Neural cell (in vitro differentiated cells): ENCODE results near the gene HNRNPF. TPM values are rescaled to one million over a fixed set of nuclear protein-coding genes. Genes with fewer than 3 reads are reported as not detected.

Source experiments
- H2AFZ ChIP-seq: fragments of 200-600, 300-800 bp; sonication (generic), shearing (Covaris generic); 2 replicates; pipeline ENCODE4 v1.6.0; 2014; ENCODE audit warnings: low read depth, mild to moderate bottlenecking, antibody characterized with exemption, low read length, moderate library complexity
- H3F3A ChIP-seq: fragments of 200-600 bp; shearing (Covaris generic); 2 replicates; pipeline ENCODE4 v1.6.1; 2016; ENCODE audit warnings: mild to moderate bottlenecking, moderate library complexity, mixed read lengths, antibody characterized with exemption, low read length; ENCODE audit not compliant: insufficient read depth, poor library complexity, severe bottlenecking
- H3K27ac ChIP-seq: fragments of 200-600, 300-800 bp; sonication (generic), shearing (Covaris generic); 2 replicates; pipeline ENCODE4 v1.5.1; 2014; ENCODE audit warnings: mild to moderate bottlenecking, low read length, moderate library complexity
- H3K27me3 ChIP-seq: fragments of 300-800, 200-600 bp; sonication (generic), shearing (Covaris generic); 2 replicates; pipeline ENCODE4 v1.6.0; 2014; ENCODE audit warnings: mild to moderate bottlenecking, low read depth, low read length, moderate library complexity; ENCODE audit not compliant: insufficient read depth
- H3K36me3 ChIP-seq: fragments of 300-800, 200-600 bp; sonication (generic), shearing (Covaris generic); 2 replicates; pipeline ENCODE4 v1.5.1; 2014; ENCODE audit warnings: mild to moderate bottlenecking, antibody characterized with exemption, low read length, moderate library complexity; ENCODE audit not compliant: insufficient read depth
- H3K4me2 ChIP-seq: fragments of 300-800, 200-600 bp; sonication (generic), shearing (Covaris generic); 2 replicates; pipeline ENCODE4 v1.6.0; 2014; ENCODE audit warnings: mild to moderate bottlenecking, low read length
- H3K4me3 ChIP-seq: fragments of 300-800, 200-600 bp; sonication (generic), shearing (Covaris generic); 2 replicates; pipeline ENCODE4 v1.5.1; 2014; ENCODE audit warnings: mild to moderate bottlenecking, low read length, moderate library complexity
- H3K79me2 ChIP-seq: fragments of 200-600 bp; shearing (Covaris generic); replicated peaks from 2 replicates; pipeline ENCODE4 v1.6.0; 2014; ENCODE audit warnings: mild to moderate bottlenecking, low read length, moderate library complexity; ENCODE audit not compliant: insufficient read depth
- H3K9ac ChIP-seq: fragments of 300-800, 200-600 bp; sonication (generic), shearing (Covaris generic); 2 replicates; pipeline ENCODE4 v1.6.1; 2016; ENCODE audit warnings: mild to moderate bottlenecking, low read length, mixed read lengths
- H3K9me2 ChIP-seq: fragments of 200-600 bp; shearing (Covaris generic); 2 replicates; pipeline ENCODE4 v1.6.1; 2016; ENCODE audit warnings: mild to moderate bottlenecking, low read length, mixed read lengths; ENCODE audit not compliant: insufficient read depth
- H3K9me3 ChIP-seq: fragments of 200-600, 300-800 bp; sonication (generic), shearing (Covaris generic); 2 replicates; pipeline ENCODE4 v1.6.1; 2016; ENCODE audit warnings: mild to moderate bottlenecking, mixed run types, low read length, moderate library complexity, mixed read lengths
- H4K20me1 ChIP-seq: fragments of 200-600 bp; shearing (Covaris generic); 2 replicates; pipeline ENCODE4 v1.6.1; 2016; ENCODE audit warnings: mild to moderate bottlenecking, mixed run types; ENCODE audit not compliant: insufficient read depth
- CTCF ChIP-seq: fragments of 450-650 bp; IDR thresholded peaks from 2 replicates; pipeline ENCODE4 v1.5.1; 2014; ENCODE audit warnings: antibody characterized with exemption, mild to moderate bottlenecking, moderate library complexity; ENCODE audit not compliant: poor library complexity, severe bottlenecking
- EP300 ChIP-seq: fragments of 450-650 bp; conservative IDR thresholded peaks from 2 replicates; pipeline ENCODE4 v1.6.1; 2014; ENCODE audit warnings: antibody characterized with exemption, mild to moderate bottlenecking, moderate library complexity; ENCODE audit not compliant: poor library complexity, severe bottlenecking
- EZH2 ChIP-seq: fragments of 200-600, 300-800 bp; shearing (Covaris generic), sonication (generic); IDR thresholded peaks from 2 replicates; pipeline ENCODE4 v1.6.1; 2014; ENCODE audit warnings: antibody characterized with exemption, low read length, borderline replicate concordance, mild to moderate bottlenecking; ENCODE audit not compliant: insufficient read depth, poor library complexity, severe bottlenecking
- MXI1 ChIP-seq: fragments of 450-650 bp; conservative IDR thresholded peaks from 2 replicates; pipeline ENCODE4 v1.6.1; 2014; ENCODE audit warnings: antibody characterized with exemption, mild to moderate bottlenecking; ENCODE audit not compliant: poor library complexity, severe bottlenecking
- POLR2AphosphoS5 ChIP-seq: IDR thresholded peaks from 2 replicates; pipeline ENCODE4 v1.6.1; 2012
- RAD21 ChIP-seq: fragments of 450-650 bp; conservative IDR thresholded peaks from 2 replicates; pipeline ENCODE4 v1.6.1; 2014; ENCODE audit warnings: antibody characterized with exemption, mild to moderate bottlenecking, moderate library complexity
- REST ChIP-seq: IDR thresholded peaks from 2 replicates; pipeline ENCODE4 v1.6.1; 2012; ENCODE audit warnings: borderline replicate concordance
- SMC3 ChIP-seq: fragments of 450-650 bp; conservative IDR thresholded peaks from 2 replicates; pipeline ENCODE4 v1.6.1; 2014; ENCODE audit warnings: antibody characterized with exemption, mild to moderate bottlenecking, moderate library complexity; ENCODE audit not compliant: poor library complexity
- TAF1 ChIP-seq: IDR thresholded peaks from 2 replicates; pipeline ENCODE4 v1.6.1; 2012; ENCODE audit warnings: low read depth
- polyA plus RNA-seq: library from polyadenylated mRNA; depleted of rRNA; stranded (reverse); fragments of >200 nt; gene quantifications from 2 replicates; pipeline ENCODE4 v1.2.3, GENCODE V29; 2014

HNRNPF gene
- polyA plus RNA-seq, 1 donor from 2014 or later = 65.0 TPM

GRCh38 chr10:43453266-43453831 lies 44.4 kb upstream of the HNRNPF start:
- no peak overlapping the region for H3K9ac ChIP-seq
- H3K27me3 ChIP-seq = no peaks in the 10 kb centered on the region
- H3K9me2 ChIP-seq = no peaks in the 10 kb centered on the region
- no peaks in the 10 kb centered on the region for H3K9me3 ChIP-seq
- H3K4me2 ChIP-seq = no peak overlapping the region
- H3K36me3 ChIP-seq = no peaks in the 10 kb centered on the region
- H3K27ac ChIP-seq = no peak overlapping the region
- no peaks in the 10 kb centered on the region for H4K20me1 ChIP-seq
- no peaks in the 10 kb centered on the region for H3F3A ChIP-seq
- no peak overlapping the region for H2AFZ ChIP-seq
- TF ChIP-seq TAF1 (no peak), POLR2AphosphoS5 (no peak), SMC3 (no peak), EP300 (no peak), RAD21 (no peak), REST (no peak), MXI1 (no peak), CTCF (no peak), EZH2 (no peak)
- H3K4me3 ChIP-seq = no peak overlapping the region
- H3K79me2 ChIP-seq = no peaks in the 10 kb centered on the region

- no peak overlapping the region for H3K27ac ChIP-seq
Measured at GRCh38 chr10:43452356-43452914, 43.4 kb upstream of the HNRNPF start.

More at GRCh38 chr10:43452356-43452914, 43.4 kb upstream of the HNRNPF start:
- Histone ChIP-seq H3F3A (no peaks in the 10 kb centered on the region), H3K9me2 (no peaks in the 10 kb centered on the region), H2AFZ (no peak overlapping the region), H3K27me3 (no peaks in the 10 kb centered on the region), H3K9me3 (no peaks in the 10 kb centered on the region), H3K9ac (no peak overlapping the region), H3K79me2 (no peaks in the 10 kb centered on the region), H3K36me3 (no peaks in the 10 kb centered on the region), H3K4me3 (no peak overlapping the region), H3K4me2 (no peak overlapping the region), H4K20me1 (no peaks in the 10 kb centered on the region)
- TF ChIP-seq POLR2AphosphoS5 = no peak
- TF ChIP-seq EZH2 = no peak
- no peak for TF ChIP-seq EP300
- TF ChIP-seq TAF1 = no peak
- TF ChIP-seq SMC3 = no peak
- TF ChIP-seq RAD21 = no peak
